Osteocyte (in vitro differentiated cells): ENCODE results near the gene HIPK3. TPM values are rescaled to one million over a fixed set of nuclear protein-coding genes. Genes with fewer than 3 reads are reported as not detected.
"Not testable (repeated sequence)": the region's sequence is repeated elsewhere in the genome, so short reads cannot be mapped to it uniquely, and the experiment has no call there.

Source experiments
- DNase-seq: peaks from one replicate; pipeline ENCODE4 v3.0.0; 2021; ENCODE audit warnings: mixed read lengths; ENCODE audit not compliant: unreplicated experiment; ENCODE audit errors: extremely low spot score
- H3K27ac Mint-ChIP-seq: one replicate; pipeline ENCODE4 v1.8.0; 2021; ENCODE audit warnings: mild to moderate bottlenecking, mixed read lengths; ENCODE audit not compliant: unreplicated experiment
- H3K27me3 Mint-ChIP-seq: one replicate; pipeline ENCODE4 v1.8.0; 2021; ENCODE audit warnings: mixed read lengths; ENCODE audit not compliant: unreplicated experiment
- H3K36me3 Mint-ChIP-seq: one replicate; pipeline ENCODE4 v1.8.0; 2021; ENCODE audit warnings: mixed read lengths; ENCODE audit not compliant: unreplicated experiment
- H3K4me1 Mint-ChIP-seq: one replicate; pipeline ENCODE4 v1.8.0; 2021; ENCODE audit warnings: mixed read lengths; ENCODE audit not compliant: unreplicated experiment
- H3K4me3 Mint-ChIP-seq: one replicate; pipeline ENCODE4 v1.8.0; 2021; ENCODE audit warnings: mild to moderate bottlenecking, moderate library complexity, mixed read lengths; ENCODE audit not compliant: unreplicated experiment
- H3K9me3 Mint-ChIP-seq: one replicate; pipeline ENCODE4 v1.8.0; 2021; ENCODE audit warnings: mixed read lengths; ENCODE audit not compliant: unreplicated experiment
- total RNA-seq: library from RNA; stranded (reverse); gene quantifications from 2 replicates; pipeline ENCODE4 v1.2.1, GENCODE V29; 2021
- TF ChIP-seq, protein P1 (sequence below): fragments of 200-600 bp; sonication (generic); IDR thresholded peaks from 2 replicates; pipeline ENCODE4 v1.5.0; 2021; ENCODE audit warnings: antibody characterized with exemption, mild to moderate bottlenecking, moderate library complexity

HIPK3 gene
- total RNA-seq, 1 donor from 2014 or later = 78.8 TPM

DNA sequence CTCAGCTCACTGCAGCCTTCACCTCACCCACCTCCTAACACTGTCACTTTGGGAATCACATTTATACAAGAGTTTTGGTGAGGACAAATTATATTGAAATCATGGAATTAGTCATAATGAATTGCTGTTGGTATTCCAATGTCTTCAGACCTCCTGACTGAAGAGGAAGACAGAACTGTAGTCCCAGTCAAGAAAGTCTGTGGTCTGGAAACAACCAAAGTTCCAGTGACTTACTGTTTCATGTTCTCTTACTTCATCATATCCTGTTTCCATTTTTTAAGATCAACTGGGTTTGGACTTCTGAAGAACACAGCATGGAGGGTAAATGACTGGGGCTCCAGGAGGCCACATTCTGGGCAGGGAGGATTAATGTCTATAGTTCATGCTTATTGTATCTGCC lies 43.0 kb upstream of the HIPK3 start:
- peaks cover 5% of the 10 kb centered on the region for H3K9me3 Mint-ChIP-seq
- no peak for DNase-seq
- TF ChIP-seq, protein P1, sequence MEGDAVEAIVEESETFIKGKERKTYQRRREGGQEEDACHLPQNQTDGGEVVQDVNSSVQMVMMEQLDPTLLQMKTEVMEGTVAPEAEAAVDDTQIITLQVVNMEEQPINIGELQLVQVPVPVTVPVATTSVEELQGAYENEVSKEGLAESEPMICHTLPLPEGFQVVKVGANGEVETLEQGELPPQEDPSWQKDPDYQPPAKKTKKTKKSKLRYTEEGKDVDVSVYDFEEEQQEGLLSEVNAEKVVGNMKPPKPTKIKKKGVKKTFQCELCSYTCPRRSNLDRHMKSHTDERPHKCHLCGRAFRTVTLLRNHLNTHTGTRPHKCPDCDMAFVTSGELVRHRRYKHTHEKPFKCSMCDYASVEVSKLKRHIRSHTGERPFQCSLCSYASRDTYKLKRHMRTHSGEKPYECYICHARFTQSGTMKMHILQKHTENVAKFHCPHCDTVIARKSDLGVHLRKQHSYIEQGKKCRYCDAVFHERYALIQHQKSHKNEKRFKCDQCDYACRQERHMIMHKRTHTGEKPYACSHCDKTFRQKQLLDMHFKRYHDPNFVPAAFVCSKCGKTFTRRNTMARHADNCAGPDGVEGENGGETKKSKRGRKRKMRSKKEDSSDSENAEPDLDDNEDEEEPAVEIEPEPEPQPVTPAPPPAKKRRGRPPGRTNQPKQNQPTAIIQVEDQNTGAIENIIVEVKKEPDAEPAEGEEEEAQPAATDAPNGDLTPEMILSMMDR = no peak

DNA sequence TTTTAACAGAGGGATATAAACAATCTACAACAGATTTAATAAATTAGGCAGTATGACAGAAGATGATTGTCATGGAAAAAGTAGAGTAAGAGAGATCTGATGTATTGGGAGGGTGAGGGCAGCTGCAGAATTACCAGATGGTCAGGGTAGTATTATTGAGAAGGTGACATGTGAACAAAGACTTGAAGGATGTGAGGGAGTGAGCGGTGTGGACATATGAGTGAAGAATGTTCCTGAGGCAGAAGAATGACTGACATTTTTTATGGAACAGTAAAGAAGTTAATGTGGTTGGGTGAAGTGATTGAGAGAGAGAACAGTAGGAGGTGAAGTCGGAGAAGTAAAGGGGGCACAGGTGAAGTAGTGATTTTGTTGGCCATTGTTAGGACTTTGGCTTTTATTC lies 42.4 kb upstream of the HIPK3 start:
- Mint-ChIP-seq H3K27ac (no peak overlapping the region), H3K9me3 (peaks cover 5% of the 10 kb centered on the region), H3K4me3 (no peak overlapping the region), H3K27me3 (peaks cover 2% of the 10 kb centered on the region), H3K36me3 (no peaks in the 10 kb centered on the region), H3K4me1 (no peaks in the 10 kb centered on the region)
- DNase-seq = no peak
- TF ChIP-seq, protein P1 = no peak

More for the DNA sequence above, 43.0 kb upstream of the HIPK3 start:
- Mint-ChIP-seq H3K4me3 (no peak overlapping the region), H3K36me3 (no peaks in the 10 kb centered on the region), H3K4me1 (no peaks in the 10 kb centered on the region), H3K27me3 (peaks cover 2% of the 10 kb centered on the region), H3K27ac (no peak overlapping the region)

DNA sequence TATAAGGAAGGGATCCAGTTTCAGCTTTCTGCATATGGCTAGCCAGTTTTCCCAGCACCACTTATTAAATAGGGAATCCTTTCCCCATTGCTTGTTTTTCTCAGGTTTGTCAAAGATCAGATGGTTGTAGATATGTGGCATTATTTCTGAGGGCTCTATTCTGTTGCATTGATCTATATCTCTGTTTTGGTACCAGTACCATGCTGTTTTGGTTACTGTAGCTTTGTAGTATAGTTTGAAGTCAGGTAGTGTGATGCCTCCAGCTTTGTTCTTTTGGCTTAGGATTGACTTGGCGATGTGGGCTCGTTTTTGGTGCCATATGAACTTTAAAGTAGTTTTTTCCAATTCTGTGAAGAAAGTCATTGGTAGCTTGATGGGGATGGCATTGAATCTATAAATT lies 40.5 kb upstream of the HIPK3 start:
- not testable (repeated sequence) for H3K36me3 Mint-ChIP-seq, H3K9me3 Mint-ChIP-seq, DNase-seq, H3K4me3 Mint-ChIP-seq, H3K27me3 Mint-ChIP-seq, H3K4me1 Mint-ChIP-seq, H3K27ac Mint-ChIP-seq

DNA sequence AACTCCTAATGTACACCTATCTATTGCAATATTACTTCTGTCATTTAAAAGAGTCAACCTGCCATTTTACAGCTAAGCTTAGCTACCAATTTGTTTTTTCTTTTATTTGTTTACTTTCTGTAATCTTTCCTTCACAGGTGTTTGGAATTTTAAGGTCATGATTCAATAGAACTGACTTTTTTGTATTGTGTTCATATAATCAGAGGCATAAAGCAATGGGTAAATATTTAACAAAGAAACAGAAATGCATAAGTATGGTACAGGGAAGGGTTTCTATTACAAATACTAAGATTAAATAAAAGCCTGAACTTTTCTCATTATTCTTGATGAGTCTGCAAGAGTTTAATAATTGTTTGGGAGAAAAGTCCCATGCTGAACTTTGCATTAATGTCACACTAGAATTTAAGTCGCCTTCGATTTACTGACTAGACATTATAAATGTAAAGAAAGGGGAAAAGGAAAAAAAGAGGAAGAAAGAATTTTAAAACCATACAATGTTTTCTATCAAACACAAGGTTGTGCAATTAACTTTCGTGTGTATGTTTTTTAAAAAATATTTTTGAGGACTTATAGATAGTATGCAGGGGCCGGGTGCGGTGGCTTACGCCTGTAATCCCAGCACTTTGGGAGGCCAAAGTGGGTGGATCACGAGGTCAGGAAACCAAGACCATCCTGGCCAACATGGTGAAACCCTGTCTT lies 35.0 kb upstream of the HIPK3 start:
- H3K27me3 Mint-ChIP-seq = no peaks in the 10 kb centered on the region
- H3K9me3 Mint-ChIP-seq = no peaks in the 10 kb centered on the region
- H3K4me1 Mint-ChIP-seq = peaks cover 4% of the 10 kb centered on the region
- TF ChIP-seq, protein P1 = no peak
- H3K4me3 Mint-ChIP-seq = no peak overlapping the region
- no peaks in the 10 kb centered on the region for H3K36me3 Mint-ChIP-seq
- no peak overlapping the region for H3K27ac Mint-ChIP-seq
- DNase-seq = no peak

DNA sequence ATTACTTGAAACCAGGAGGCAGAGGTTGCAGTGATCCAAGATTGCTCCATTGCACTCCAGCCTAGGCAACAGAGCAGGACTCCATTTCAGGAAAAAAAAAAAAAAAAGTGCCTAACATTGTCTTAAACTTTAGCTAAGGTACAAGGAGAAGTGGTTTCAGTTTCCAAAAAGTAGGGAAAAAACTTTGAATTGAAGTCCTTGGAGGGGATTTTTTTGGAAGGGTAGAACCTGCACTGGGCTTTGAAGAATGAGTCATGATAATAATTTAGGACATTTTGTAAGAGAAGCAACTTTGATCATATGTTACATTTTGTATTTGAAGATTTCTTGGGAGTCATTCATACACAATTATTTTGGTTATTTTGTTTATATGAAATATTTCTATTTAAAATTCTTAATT lies 31.8 kb upstream of the HIPK3 start:
- no peaks in the 10 kb centered on the region for H3K9me3 Mint-ChIP-seq
- DNase-seq = no peak
- H3K36me3 Mint-ChIP-seq = no peaks in the 10 kb centered on the region
- H3K4me3 Mint-ChIP-seq = no peak overlapping the region
- peaks cover 12% of the 10 kb centered on the region for H3K4me1 Mint-ChIP-seq
- H3K27ac Mint-ChIP-seq = no peak overlapping the region
- TF ChIP-seq, protein P1 = no peak
- no peaks in the 10 kb centered on the region for H3K27me3 Mint-ChIP-seq
